ENCODE data around the gene CH25H.

DNA sequence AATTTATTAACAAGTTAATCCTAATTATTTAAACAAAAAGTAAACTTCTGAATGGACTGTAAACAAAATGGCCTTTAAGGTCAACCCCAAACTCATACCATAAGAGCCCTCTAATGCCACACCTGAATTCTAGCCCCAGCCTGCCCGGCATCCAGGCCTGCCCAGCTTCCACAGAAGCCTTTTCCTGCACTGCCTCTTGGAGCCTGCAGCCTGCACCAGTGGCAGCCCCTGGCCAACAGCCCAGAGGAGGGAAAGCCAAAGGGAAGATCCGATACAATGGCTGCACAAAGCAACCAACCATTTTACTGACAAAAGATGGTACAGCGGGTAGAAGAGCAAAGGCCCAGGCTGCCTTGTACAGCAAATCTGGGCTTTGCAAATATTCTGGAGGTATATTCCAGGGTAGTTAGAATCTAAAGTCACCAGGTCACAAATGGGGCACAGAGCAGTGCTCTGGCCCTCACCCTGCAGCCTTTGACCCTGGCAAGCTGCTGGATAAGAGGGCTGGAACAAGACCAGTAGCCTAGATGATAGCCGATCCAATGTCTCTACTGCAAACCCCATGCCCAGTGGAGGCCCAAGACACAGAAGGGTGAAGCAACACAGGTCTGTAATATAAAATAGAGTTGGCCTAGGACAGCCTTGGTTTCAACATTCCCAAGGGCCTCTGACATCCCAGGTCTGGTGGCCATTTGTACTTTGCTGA is 12.5 kb upstream of the CH25H start:
- TF ChIP-seq, protein P1, sequence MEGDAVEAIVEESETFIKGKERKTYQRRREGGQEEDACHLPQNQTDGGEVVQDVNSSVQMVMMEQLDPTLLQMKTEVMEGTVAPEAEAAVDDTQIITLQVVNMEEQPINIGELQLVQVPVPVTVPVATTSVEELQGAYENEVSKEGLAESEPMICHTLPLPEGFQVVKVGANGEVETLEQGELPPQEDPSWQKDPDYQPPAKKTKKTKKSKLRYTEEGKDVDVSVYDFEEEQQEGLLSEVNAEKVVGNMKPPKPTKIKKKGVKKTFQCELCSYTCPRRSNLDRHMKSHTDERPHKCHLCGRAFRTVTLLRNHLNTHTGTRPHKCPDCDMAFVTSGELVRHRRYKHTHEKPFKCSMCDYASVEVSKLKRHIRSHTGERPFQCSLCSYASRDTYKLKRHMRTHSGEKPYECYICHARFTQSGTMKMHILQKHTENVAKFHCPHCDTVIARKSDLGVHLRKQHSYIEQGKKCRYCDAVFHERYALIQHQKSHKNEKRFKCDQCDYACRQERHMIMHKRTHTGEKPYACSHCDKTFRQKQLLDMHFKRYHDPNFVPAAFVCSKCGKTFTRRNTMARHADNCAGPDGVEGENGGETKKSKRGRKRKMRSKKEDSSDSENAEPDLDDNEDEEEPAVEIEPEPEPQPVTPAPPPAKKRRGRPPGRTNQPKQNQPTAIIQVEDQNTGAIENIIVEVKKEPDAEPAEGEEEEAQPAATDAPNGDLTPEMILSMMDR (IDR thresholded peaks at IDR 0.05; ENCODE audit: low read depth, low read length) = no peak
- no peak for TF ChIP-seq POLR2A (IDR thresholded peaks at IDR 0.05; ENCODE audit: extremely low read depth, insufficient read length)
